ENCODE measurements around the gene TOX3. TPM values are rescaled to one million over a fixed set of nuclear protein-coding genes. Genes with fewer than 3 reads are reported as not detected.

TOX3 gene
- total RNA-seq, result under 1 TPM in 1 of 4 donors, not detected in 3; 0.11 TPM

DNA sequence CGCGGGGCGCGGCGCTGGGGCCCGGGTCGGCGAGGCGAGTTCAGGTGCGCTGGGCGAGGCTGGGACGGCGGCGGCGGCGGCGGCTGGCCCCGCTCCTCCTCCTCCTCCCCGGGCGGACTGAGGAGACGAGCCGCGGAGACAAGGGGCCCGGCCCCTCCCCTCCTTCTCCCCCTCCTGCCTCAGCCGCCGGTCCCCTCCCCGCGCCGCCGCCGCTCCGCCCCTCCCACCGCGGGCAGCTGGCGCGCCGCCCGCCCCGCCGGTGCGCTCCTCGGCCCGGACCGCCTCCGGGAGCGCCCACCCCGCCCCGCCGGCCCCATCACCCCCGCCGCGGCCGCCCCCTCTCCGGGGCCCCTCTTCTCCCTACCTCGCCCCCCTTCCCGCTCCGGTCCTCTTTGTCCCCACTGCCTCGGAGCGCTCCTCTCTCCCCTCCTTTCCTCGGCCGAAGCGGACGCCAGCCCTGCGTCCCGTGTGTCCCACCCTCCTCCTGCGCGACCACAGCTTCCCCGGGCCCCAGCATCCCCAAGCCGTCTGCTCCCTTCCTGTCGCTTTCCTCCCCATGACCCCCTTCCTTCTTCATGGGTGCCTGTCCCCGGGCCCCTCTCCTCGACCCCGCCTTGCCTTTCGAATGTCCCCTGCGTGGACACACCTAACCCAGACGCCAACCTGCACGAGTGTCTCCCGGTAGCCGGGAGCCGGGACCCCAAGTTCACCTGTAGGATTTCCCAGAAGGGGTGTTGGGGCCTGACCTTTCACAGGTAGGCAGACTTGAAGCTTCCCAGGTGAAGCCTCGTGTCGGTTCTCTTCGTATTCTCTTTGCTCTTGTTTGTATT lies at the start of gene TOX3:
Gene TOX3, minus strand, starts transcription at position 140 of the 830 bp plus-strand sequence. CDS start 420 bp downstream, outside the sequence.
- intact Hi-C loops (cut with DNase I), result no loop called here
- H3K27ac ChIP-seq (replicated peaks in 1 of 4), result no peak within 1 kb of the TSS
- no peaks in the 10 kb centered on the region for H3K36me3 ChIP-seq
- TF ChIP-seq EP300 (IDR thresholded peaks at IDR 0.05) (no peak), POLR2A (IDR thresholded peaks at IDR 0.05; ENCODE audit: low read depth) (no peak), POLR2AphosphoS5 (IDR thresholded peaks at IDR 0.05) (no peak)
- TF ChIP-seq, protein P1, sequence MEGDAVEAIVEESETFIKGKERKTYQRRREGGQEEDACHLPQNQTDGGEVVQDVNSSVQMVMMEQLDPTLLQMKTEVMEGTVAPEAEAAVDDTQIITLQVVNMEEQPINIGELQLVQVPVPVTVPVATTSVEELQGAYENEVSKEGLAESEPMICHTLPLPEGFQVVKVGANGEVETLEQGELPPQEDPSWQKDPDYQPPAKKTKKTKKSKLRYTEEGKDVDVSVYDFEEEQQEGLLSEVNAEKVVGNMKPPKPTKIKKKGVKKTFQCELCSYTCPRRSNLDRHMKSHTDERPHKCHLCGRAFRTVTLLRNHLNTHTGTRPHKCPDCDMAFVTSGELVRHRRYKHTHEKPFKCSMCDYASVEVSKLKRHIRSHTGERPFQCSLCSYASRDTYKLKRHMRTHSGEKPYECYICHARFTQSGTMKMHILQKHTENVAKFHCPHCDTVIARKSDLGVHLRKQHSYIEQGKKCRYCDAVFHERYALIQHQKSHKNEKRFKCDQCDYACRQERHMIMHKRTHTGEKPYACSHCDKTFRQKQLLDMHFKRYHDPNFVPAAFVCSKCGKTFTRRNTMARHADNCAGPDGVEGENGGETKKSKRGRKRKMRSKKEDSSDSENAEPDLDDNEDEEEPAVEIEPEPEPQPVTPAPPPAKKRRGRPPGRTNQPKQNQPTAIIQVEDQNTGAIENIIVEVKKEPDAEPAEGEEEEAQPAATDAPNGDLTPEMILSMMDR (IDR thresholded peaks at IDR 0.05), result no peak
- no peaks in the 10 kb centered on the region for H3K9me3 ChIP-seq
- DNase-seq (ENCODE audit: extremely low spot score), result peak; percentile 62
- H3K4me1 ChIP-seq, result peaks cover 16 to 25% (median 20%) of the 10 kb centered on the region in 4 donors
- WGBS, result 10% methylated on average over 32 of the region's 83 CpGs
- H3K4me3 ChIP-seq, result peak within 1 kb of the TSS; percentile 46 to 56 (median 48)
- H3K27me3 ChIP-seq, result peaks cover 0 to 74% (median 23%) of the 10 kb centered on the region in 4 donors

DNA sequence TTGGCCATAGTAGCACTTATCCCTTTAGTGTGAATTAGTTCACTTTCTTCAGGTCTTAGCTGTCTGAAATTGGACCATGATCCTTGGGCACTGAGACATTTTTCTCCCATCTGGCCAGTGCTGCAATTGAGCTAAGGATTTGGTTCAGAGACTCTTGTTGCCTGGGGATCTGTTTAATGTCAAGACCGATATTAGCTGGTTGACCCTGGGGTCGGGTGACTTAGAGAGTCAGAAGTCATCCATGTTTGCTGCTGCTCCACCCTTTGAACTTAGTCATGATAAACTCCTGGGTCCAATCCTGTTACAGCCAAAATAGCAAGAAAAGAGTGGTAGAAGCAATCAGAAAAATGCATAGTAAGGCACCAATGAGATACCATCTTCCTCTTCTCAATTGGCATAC lies 45.8 kb upstream of the TOX3 start:
- Histone ChIP-seq H3K27ac (replicated peaks in 1 of 4) (no peak overlapping the region), H3K4me1 (no peaks in the 10 kb centered on the region), H3K36me3 (no peaks in the 10 kb centered on the region), H3K27me3 (no peaks in the 10 kb centered on the region), H3K4me3 (no peak overlapping the region), H3K9me3 (no peaks in the 10 kb centered on the region)
- WGBS, result 66% methylated on average over 2 of the region's 2 CpGs
- DNase-seq (ENCODE audit: extremely low spot score), result no peak
- TF ChIP-seq POLR2AphosphoS5 (IDR thresholded peaks at IDR 0.05) (no peak), POLR2A (IDR thresholded peaks at IDR 0.05; ENCODE audit: low read depth) (no peak), EP300 (IDR thresholded peaks at IDR 0.05) (no peak)
- TF ChIP-seq, protein P1 (IDR thresholded peaks at IDR 0.05), result no peak
- intact Hi-C loops (cut with DNase I), result no loop called here

DNA sequence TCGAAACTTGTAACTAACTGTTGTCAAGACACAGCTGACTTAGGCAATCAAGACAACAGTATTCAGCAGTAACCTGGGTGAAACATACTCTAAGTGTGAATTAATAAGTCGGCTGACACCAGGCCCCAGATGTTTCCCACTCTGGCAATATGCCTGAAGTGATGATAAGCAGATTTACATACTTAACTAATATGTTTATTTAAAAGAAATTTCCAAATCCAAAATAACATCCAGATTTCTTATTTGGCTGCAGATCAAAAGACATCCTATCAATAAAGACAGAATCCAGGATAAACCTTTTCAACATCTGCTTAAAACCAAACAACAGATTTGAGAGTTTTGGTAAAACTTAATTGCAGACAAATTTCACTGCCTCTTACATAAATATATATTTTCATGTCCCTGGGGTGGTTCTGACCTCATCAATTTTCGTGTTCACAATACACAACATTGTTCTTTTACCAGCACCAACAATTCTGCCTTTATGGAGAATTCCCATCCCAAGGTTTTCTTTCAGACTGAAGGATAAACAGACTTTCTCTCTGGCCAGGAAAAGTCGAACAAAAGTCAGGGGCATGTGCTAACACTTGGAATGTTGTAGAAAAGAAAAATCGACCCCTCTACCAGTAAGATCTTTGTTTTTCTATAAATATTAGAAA lies 45.1 kb upstream of the TOX3 start:
- Histone ChIP-seq H3K27ac (replicated peaks in 1 of 4) (no peak overlapping the region), H3K36me3 (no peaks in the 10 kb centered on the region), H3K27me3 (no peaks in the 10 kb centered on the region), H3K9me3 (no peaks in the 10 kb centered on the region), H3K4me3 (no peak overlapping the region), H3K4me1 (no peaks in the 10 kb centered on the region)
- intact Hi-C loops (cut with DNase I), result no loop called here
- 35% methylated on average over 5 of the region's 5 CpGs for WGBS
- no peak for TF ChIP-seq POLR2A (IDR thresholded peaks at IDR 0.05; ENCODE audit: low read depth)
- no peak for TF ChIP-seq EP300 (IDR thresholded peaks at IDR 0.05)
- TF ChIP-seq, protein P1 (IDR thresholded peaks at IDR 0.05), result no peak
- TF ChIP-seq POLR2AphosphoS5 (IDR thresholded peaks at IDR 0.05), result no peak
- no peak for DNase-seq (ENCODE audit: extremely low spot score)

DNA sequence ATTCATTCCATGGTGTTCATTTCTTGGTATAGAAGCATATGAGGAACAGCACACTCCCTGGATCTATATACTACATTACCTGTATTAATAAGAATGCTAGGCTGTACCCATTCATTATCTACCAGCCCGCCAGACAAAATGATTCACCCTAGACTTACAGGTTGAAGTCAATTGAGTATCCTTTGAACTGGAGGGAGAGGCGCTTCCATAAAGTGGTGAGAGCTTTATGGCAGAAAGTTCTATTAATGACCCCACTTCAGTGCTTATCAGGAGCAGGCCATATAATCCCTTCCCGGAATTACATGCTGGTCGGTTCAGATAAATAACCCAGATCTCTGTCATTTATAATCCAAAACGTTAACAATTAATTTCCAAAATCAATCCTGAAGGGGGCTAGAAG lies 44.5 kb upstream of the TOX3 start:
- intact Hi-C loops (cut with DNase I), result no loop called here
- no peak for DNase-seq (ENCODE audit: extremely low spot score)
- TF ChIP-seq, protein P1 (IDR thresholded peaks at IDR 0.05), result no peak
- no peak for TF ChIP-seq EP300 (IDR thresholded peaks at IDR 0.05)
- no peak for TF ChIP-seq POLR2AphosphoS5 (IDR thresholded peaks at IDR 0.05)
- TF ChIP-seq POLR2A (IDR thresholded peaks at IDR 0.05; ENCODE audit: low read depth), result no peak
- Histone ChIP-seq H3K36me3 (no peaks in the 10 kb centered on the region), H3K9me3 (no peaks in the 10 kb centered on the region), H3K27me3 (no peaks in the 10 kb centered on the region), H3K27ac (replicated peaks in 1 of 4) (no peak overlapping the region), H3K4me3 (no peak overlapping the region), H3K4me1 (no peaks in the 10 kb centered on the region)
- WGBS, result 71% methylated on average over 5 of the region's 5 CpGs
